Keratinocyte (primary cell): ENCODE results near the gene BTBD16.

Experiments used
- CTCF ChIP-seq, 3 experiments: IDR thresholded peaks in 1 of 3; conservative IDR thresholded peaks in 1 of 3; optimal IDR thresholded peaks in 1 of 3; 2 replicates in 2 of 3; 3 replicates in 1 of 3; pipeline versions ENCODE3 to v1.5.1; 2011; ENCODE audit warnings: low read length in 3 of 3, mild to moderate bottlenecking in 3 of 3, moderate library complexity in 2 of 3, control low read depth in 1 of 3, inconsistent platforms in 1 of 3; ENCODE audit not compliant: insufficient read depth in 2 of 3; ENCODE audit errors: extremely low read depth in 1 of 3
- EZH2 ChIP-seq: IDR thresholded peaks from one replicate; pipeline ENCODE4 v1.6.1; 2012; ENCODE audit warnings: inconsistent platforms, mild to moderate bottlenecking, low read length, moderate library complexity

- no peak for TF ChIP-seq CTCF (optimal IDR thresholded peaks at IDR 0.05 in 1 of 3, IDR thresholded peaks at IDR 0.05 in 1 of 3, conservative IDR thresholded peaks at IDR 0.05 in 1 of 3; ENCODE audit: extremely low read depth in 1 of 3, insufficient read depth in 2 of 3, low read length in 3 of 3)
- no peak for TF ChIP-seq EZH2
Observed at GRCh38 chr10:122321960-122322359, 50.9 kb downstream of the BTBD16 start.
